Left ventricle myocardium inferior (tissue), 1 donor: ENCODE data around the gene HDDC3. TPM values are rescaled to one million over a fixed set of nuclear protein-coding genes. Genes with fewer than 3 reads are reported as not detected.

ENCODE experiments used
- DNase-seq: peaks from one replicate; pipeline ENCODE4 v3.0.0-alpha.2; 2020
- H3K27ac ChIP-seq: fragments of 200-600 bp; replicated peaks from 2 replicates; pipeline ENCODE4 v1.8.0; 2021
- H3K27me3 ChIP-seq: fragments of 200-600 bp; 2 replicates; pipeline ENCODE4 v1.8.0; 2021; ENCODE audit warnings: low read depth
- H3K36me3 ChIP-seq: fragments of 200-600 bp; 2 replicates; pipeline ENCODE4 v1.8.0; 2021
- H3K4me1 ChIP-seq: fragments of 200-600 bp; 2 replicates; pipeline ENCODE4 v1.8.0; 2021
- H3K4me3 ChIP-seq: fragments of 200-600 bp; 2 replicates; pipeline ENCODE4 v1.8.0; 2021; ENCODE audit warnings: mild to moderate bottlenecking, moderate library complexity
- H3K9me3 ChIP-seq: fragments of 200-600 bp; replicated peaks from 2 replicates; pipeline ENCODE4 v1.8.0; 2021
- CTCF ChIP-seq: fragments of 200-600 bp; IDR thresholded peaks from 2 replicates; pipeline ENCODE4 v1.8.0; 2021; ENCODE audit warnings: antibody characterized with exemption, mild to moderate bottlenecking, borderline replicate concordance
- intact Hi-C: fragments of 100-400 bp; cut with micrococcal nuclease; formaldehyde crosslinking; loops from one replicate; pipeline ENCODE4 v1.11.0; 2022
- total RNA-seq: library from RNA; stranded (reverse); fragmentation: NEBNext Ultra II Directional; extraction: Animal tissue kit (Norgen Biotek cat#: 25700); gene quantifications from one replicate; pipeline ENCODE4 v1.2.1, GENCODE V29; 2021
- donor health status: DM: no; HTN: yes; CAD: no; lungs with severe emphysema.

HDDC3 gene
- total RNA-seq, 1 donor from 2014 or later = 12.7 TPM

DNA sequence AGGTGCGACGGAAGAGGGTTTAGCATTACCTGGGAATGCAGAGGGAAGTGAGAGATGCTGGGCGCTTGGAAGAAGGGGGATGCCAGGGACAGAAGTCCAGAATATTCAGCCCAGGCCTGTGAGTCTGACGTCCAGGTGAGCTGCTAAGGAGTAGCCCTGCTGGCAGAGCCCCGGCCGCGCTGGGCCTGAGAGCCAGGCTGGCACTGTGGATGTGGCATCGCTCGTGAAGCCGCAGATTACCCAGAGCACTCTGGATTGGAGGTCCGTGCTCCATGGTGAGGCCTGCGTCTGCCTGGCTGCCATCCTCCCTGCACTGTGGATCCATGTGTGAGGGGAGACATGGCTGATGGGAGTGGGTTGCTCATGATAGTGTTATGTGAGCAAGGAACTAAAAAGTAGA, 14.8 kb downstream of the HDDC3 start:
- H3K27ac ChIP-seq = peak overlapping the region; percentile 91
- H3K27me3 ChIP-seq = no peaks in the 10 kb centered on the region
- no peak for TF ChIP-seq CTCF
- H3K36me3 ChIP-seq = peaks cover 91% of the 10 kb centered on the region
- peak overlapping the region; percentile 57 for H3K4me3 ChIP-seq
- H3K9me3 ChIP-seq = no peaks in the 10 kb centered on the region
- intact Hi-C loops = no loop called here
- DNase-seq = no peak
- H3K4me1 ChIP-seq = peaks cover 62% of the 10 kb centered on the region

DNA sequence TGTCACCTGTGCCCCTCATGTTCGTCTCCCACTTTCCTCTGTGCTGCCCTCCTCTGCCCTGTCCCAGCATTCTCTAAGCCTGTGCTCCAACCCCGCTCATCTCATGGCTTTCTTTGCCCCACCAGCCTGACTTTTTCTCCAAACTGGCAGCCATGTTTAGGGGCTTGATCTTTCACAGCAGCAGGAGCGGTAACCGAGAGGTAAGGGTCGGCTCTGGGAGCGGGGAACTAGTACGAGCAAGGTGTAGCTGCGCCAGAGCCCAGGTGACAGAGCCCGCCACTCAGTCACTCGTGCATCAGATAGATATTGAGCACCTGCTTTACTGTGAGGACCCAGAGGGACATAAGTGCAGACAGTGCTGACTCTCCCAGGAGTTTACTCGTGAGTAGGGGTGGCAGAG, 15.9 kb downstream of the HDDC3 start:
- Histone ChIP-seq H3K9me3 (no peaks in the 10 kb centered on the region), H3K4me1 (peaks cover 62% of the 10 kb centered on the region), H3K27ac (peak overlapping the region; percentile 91), H3K36me3 (peaks cover 98% of the 10 kb centered on the region), H3K4me3 (peak overlapping the region; percentile 57), H3K27me3 (no peaks in the 10 kb centered on the region)
- no peak for DNase-seq
- TF ChIP-seq CTCF = no peak
- intact Hi-C loops = no loop called here

DNA sequence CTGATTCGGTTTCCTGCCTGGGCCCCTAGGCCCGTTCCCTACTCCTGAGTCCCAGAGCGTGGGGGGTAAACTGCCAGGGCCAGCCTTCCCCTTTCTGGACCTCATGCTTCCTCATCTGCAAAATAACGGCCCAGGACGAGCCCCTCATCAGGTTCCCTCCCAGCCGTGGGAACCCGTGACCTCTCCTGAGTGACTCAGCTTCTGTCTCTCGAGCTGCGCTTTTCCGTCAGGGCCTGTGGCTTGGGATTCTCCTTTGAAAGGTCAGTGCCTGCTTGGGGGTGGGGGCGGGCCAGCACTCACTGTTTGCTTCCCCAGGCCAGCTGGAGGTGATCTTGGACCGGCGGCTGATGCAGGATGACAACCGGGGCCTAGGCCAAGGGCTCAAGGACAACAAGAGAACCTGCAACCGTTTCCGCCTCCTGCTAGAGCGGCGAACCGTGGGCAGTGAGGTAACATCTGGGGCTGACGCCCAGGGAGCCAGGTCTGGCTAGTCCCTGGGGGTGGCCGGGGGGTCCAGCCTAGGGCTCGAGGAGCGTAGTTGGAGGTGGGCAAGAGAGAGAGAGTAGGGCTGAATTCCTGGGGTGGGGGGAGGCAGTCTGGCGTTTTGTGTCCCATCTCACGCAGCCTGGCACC, 16.4 kb downstream of the HDDC3 start:
- peak overlapping the region; percentile 91 for H3K27ac ChIP-seq
- no peak for TF ChIP-seq CTCF
- H3K4me1 ChIP-seq = peaks cover 62% of the 10 kb centered on the region
- peaks cover 98% of the 10 kb centered on the region for H3K36me3 ChIP-seq
- H3K9me3 ChIP-seq = no peaks in the 10 kb centered on the region
- peak; percentile 72 for DNase-seq
- no peaks in the 10 kb centered on the region for H3K27me3 ChIP-seq
- intact Hi-C loops = no loop called here
- peak overlapping the region; percentile 57 for H3K4me3 ChIP-seq

DNA sequence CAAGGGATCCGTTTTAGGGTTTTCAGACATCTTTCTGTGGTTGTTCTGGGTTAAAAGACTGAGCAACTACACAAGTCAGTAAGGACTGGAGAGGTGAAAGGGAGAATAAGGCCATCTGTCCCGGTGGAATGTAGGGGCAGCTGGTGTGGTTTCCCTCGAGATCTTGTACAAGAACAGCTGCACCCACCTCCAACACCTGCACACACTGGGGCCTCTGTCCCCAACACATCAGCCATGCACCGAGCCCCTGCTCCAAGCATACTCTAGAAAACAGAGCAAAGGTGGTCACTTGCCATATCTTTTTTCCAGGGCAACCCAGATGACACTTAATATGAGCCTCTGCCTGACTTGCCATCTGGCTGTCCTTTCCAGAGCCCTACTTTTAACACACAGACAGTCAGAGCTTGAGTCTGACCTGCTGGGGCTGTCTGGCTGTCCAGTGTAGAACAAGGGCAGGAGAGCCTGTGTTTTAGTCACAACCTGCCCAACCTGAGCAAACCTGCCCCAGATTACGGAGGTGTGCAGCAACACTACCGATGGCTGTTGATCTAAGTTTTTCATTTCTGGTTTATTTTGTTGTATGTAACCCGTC, 17.0 kb downstream of the HDDC3 start:
- Histone ChIP-seq H3K9me3 (no peaks in the 10 kb centered on the region), H3K27me3 (no peaks in the 10 kb centered on the region), H3K27ac (peak overlapping the region; percentile 91), H3K4me1 (peaks cover 57% of the 10 kb centered on the region), H3K4me3 (peak overlapping the region; percentile 57), H3K36me3 (peaks cover 98% of the 10 kb centered on the region)
- no peak for TF ChIP-seq CTCF
- intact Hi-C loops = no loop called here
- no peak for DNase-seq

DNA sequence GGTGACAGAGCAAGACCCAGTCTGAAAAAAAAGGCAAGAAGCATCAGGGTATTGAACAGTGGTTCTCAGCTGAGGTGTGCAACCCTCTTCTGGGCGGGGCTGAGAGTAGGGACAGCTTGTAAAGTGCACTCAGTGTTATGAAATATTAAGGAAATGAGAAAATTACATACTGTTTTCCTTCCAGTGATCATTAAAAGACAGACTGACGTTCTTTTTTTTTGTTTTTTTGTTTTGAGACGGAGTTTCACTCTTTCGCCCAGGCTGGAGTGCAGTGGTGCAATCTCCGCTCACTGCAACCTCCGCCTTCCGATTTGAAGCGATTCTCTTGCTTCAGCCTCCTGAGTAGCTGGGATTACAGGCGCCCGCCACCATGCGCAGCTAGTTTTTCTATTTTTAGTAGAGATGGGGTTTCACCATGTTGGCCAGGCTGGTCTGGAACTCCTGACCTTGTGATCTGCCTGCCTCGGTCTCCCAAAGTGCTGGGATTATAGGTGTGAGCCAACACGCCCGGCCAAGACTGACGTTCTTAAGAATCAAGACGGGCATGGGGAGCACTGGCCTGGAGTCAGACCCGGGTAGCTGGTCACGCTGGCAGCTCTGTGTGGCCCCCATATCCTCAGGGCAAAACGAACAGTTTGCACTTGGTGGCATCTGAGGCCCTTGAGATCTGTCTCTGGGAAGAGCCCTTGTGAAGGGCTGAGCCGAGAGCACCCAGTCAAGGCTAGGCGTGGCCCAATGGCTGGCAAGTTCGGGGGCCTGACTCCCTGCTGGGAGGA, 17.9 kb downstream of the HDDC3 start:
- intact Hi-C loops = no loop called here
- Histone ChIP-seq H3K4me1 (peaks cover 56% of the 10 kb centered on the region), H3K27ac (peak overlapping the region; percentile 91), H3K36me3 (peaks cover 98% of the 10 kb centered on the region), H3K9me3 (no peaks in the 10 kb centered on the region), H3K27me3 (no peaks in the 10 kb centered on the region), H3K4me3 (no peak overlapping the region)
- no peak for DNase-seq
- no peak for TF ChIP-seq CTCF
